ENCODE data around the gene PLEKHD1.
A peak's percentile ranks its signal among the peaks of the same experiment; 100 is the strongest.
"Not testable (repeated sequence)": the region's sequence is repeated elsewhere in the genome, so short reads cannot be mapped to it uniquely, and the experiment has no call there.

PLEKHD1 gene

GRCh38 chr14:69484444-69485314, at the start of gene PLEKHD1:
PLEKHD1 (plus strand) TSS chr14:69484728; CDS start chr14:69484966, 238 bp downstream.
- no peak for DNase-seq (ENCODE audit: low read depth)

GRCh38 chr14:69439521-69440270, 44.8 kb upstream of the PLEKHD1 start:
- DNase-seq (ENCODE audit: low read depth): no peak

- no peak for DNase-seq (ENCODE audit: low read depth)
These were observed 42.6 kb upstream of the PLEKHD1 start for GRCh38 chr14:69441948-69442347.

GRCh38 chr14:69443296-69443805, 41.2 kb upstream of the PLEKHD1 start:
- no peak for DNase-seq (ENCODE audit: low read depth)

- no peak for DNase-seq (ENCODE audit: low read depth)
These were observed 35.3 kb upstream of the PLEKHD1 start for GRCh38 chr14:69449216-69449615.

GRCh38 chr14:69451941-69452340, 32.6 kb upstream of the PLEKHD1 start:
- DNase-seq (ENCODE audit: low read depth): no peak

GRCh38 chr14:69458350-69458749, 26.2 kb upstream of the PLEKHD1 start:
- no peak for DNase-seq (ENCODE audit: low read depth)

- DNase-seq (ENCODE audit: low read depth): no peak
These were observed 25.4 kb upstream of the PLEKHD1 start for GRCh38 chr14:69459122-69459521.

- DNase-seq (ENCODE audit: low read depth): peak; percentile 18
These were observed 24.3 kb upstream of the PLEKHD1 start for GRCh38 chr14:69460093-69460701.

GRCh38 chr14:69464379-69464778, 20.1 kb upstream of the PLEKHD1 start:
- DNase-seq (ENCODE audit: low read depth): no peak

- no peak for DNase-seq (ENCODE audit: low read depth)
These were observed 19.7 kb upstream of the PLEKHD1 start for GRCh38 chr14:69464829-69465228.

GRCh38 chr14:69468949-69469348, 15.6 kb upstream of the PLEKHD1 start:
- DNase-seq (ENCODE audit: low read depth): no peak

GRCh38 chr14:69471436-69471835, 13.1 kb upstream of the PLEKHD1 start:
- DNase-seq (ENCODE audit: low read depth): no peak

- no peak for DNase-seq (ENCODE audit: low read depth)
These were observed 12.6 kb upstream of the PLEKHD1 start for GRCh38 chr14:69471916-69472315.

- no peak for DNase-seq (ENCODE audit: low read depth)
These were observed 11.3 kb upstream of the PLEKHD1 start for GRCh38 chr14:69473260-69473659.

GRCh38 chr14:69473946-69474345, 10.6 kb upstream of the PLEKHD1 start:
- DNase-seq (ENCODE audit: low read depth): no peak

- no peak for DNase-seq (ENCODE audit: low read depth)
These were observed 9.2 kb upstream of the PLEKHD1 start for GRCh38 chr14:69475194-69475818.

GRCh38 chr14:69476824-69477450, 7.6 kb upstream of the PLEKHD1 start:
- not testable (repeated sequence) for DNase-seq (ENCODE audit: low read depth)

- DNase-seq (ENCODE audit: low read depth): not testable (repeated sequence)
These were observed 6.5 kb upstream of the PLEKHD1 start for GRCh38 chr14:69478055-69478454.

- no peak for DNase-seq (ENCODE audit: low read depth)
These were observed 4.8 kb upstream of the PLEKHD1 start for GRCh38 chr14:69479696-69480095.

- no peak for DNase-seq (ENCODE audit: low read depth)
These were observed 4.4 kb upstream of the PLEKHD1 start for GRCh38 chr14:69480136-69480535.
